Measurements from ENCODE around the gene EIF2S1. TPM values are rescaled to one million over a fixed set of nuclear protein-coding genes. Genes with fewer than 3 reads are reported as not detected.
A peak's percentile ranks its signal among the peaks of the same experiment; 100 is the strongest.

The EIF2S1 gene
- total RNA-seq, 2 donors from 2014 or later, result 64.4 to 75.4 TPM

DNA sequence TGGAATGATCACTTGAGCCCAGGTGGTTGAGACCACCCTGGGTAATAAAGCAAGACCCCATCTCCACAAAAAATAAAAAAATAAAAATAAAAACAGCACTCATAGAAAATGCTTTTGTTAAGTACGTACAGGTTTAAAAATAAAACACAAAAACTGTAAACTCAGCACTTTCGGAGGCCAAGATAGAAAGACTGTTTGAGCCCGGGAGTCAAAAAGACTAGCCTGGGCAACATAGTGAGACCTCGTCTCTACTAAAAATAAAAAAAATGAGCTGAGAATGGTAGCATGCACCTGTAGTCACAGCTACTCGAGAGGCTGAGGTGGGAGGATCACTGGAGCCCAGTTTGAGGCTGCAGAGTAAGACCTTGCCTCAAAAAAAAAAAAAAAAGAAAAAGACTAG, 8.1 kb upstream of the EIF2S1 start:
- H3K9me3 ChIP-seq, result no peaks in the 10 kb centered on the region
- TF ChIP-seq, protein P1, sequence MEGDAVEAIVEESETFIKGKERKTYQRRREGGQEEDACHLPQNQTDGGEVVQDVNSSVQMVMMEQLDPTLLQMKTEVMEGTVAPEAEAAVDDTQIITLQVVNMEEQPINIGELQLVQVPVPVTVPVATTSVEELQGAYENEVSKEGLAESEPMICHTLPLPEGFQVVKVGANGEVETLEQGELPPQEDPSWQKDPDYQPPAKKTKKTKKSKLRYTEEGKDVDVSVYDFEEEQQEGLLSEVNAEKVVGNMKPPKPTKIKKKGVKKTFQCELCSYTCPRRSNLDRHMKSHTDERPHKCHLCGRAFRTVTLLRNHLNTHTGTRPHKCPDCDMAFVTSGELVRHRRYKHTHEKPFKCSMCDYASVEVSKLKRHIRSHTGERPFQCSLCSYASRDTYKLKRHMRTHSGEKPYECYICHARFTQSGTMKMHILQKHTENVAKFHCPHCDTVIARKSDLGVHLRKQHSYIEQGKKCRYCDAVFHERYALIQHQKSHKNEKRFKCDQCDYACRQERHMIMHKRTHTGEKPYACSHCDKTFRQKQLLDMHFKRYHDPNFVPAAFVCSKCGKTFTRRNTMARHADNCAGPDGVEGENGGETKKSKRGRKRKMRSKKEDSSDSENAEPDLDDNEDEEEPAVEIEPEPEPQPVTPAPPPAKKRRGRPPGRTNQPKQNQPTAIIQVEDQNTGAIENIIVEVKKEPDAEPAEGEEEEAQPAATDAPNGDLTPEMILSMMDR (IDR thresholded peaks at IDR 0.05), result no peak
- no peak for DNase-seq (ENCODE audit: low spot score)
- no peaks in the 10 kb centered on the region for H3K27me3 ChIP-seq
- no peak overlapping the region for H3K27ac ChIP-seq
- H3K36me3 ChIP-seq, result peaks cover 46% of the 10 kb centered on the region
- peaks cover 0 to 13% of the 10 kb centered on the region in 2 donors for H3K4me1 ChIP-seq
- no peak overlapping the region for H3K4me3 ChIP-seq

DNA sequence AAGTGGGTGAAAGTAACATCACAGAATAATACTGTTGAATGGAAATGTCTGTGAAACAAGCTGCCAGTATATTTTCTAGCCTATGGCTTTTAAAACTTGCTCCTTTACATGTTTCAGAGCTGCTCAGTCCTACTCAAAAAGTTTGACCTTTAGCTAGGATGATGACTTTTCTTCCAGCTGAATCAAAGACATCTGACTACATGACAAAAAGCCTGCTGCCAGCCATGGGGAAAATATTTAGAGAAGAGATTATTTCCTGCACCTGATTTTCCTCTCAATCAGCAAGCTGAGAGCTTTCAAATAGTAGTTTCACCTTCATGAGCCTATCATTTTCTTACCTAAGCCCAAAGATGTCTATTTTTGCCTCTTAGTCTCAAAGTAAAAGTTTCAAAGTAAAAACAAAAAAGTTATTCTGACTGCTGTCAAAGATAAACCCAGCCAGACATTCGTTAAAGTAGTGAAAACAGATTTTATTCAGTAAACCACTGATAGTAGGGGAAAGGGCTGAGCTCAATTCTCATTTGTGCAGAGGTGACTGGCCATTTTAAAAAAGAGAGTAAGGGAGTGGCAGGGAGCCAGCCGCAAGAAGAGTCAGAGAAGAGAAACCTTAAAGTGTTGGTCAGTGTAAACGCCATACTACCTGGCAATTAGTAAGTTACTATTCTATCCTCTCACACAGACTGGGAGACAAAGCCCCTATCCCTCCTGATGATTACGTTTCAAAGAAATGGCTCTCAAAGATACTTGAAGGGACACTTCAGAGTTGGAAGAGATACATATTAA, 2.8 kb upstream of the EIF2S1 start:
- peak overlapping the region; percentile 43 to 93 for H3K27ac ChIP-seq

DNA sequence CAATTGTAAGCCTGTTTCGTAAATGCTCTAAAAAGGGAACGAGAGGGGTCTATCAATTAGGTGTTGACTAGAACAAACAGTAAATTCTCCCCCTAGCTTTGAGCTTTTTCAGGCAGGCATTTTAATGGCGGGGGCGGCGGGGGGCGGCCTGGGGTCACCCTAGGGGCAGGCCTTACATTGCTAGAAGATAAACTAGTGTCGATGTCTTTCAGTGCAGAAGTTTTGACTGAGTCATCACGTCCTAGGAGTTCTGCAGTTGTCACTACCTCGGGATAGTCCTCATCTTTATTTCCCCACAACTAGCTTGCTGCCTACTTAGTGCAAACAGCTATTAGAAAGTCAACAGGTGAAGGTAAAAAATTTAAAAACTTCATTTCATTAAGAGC, 2.2 kb upstream of the EIF2S1 start:
- Histone ChIP-seq H3K9me3 (no peaks in the 10 kb centered on the region), H3K27ac (peak overlapping the region; percentile 43 to 93), H3K4me3 (no peak overlapping the region)

More for the DNA sequence above, 2.8 kb upstream of the EIF2S1 start:
- Histone ChIP-seq H3K4me1 (peaks cover 0 to 54% of the 10 kb centered on the region in 2 donors), H3K27me3 (no peaks in the 10 kb centered on the region), H3K9me3 (no peaks in the 10 kb centered on the region), H3K36me3 (no peaks in the 10 kb centered on the region), H3K4me3 (no peak overlapping the region)
- TF ChIP-seq, protein P1 (IDR thresholded peaks at IDR 0.05), result no peak
- no peak for DNase-seq (ENCODE audit: low spot score)

DNA sequence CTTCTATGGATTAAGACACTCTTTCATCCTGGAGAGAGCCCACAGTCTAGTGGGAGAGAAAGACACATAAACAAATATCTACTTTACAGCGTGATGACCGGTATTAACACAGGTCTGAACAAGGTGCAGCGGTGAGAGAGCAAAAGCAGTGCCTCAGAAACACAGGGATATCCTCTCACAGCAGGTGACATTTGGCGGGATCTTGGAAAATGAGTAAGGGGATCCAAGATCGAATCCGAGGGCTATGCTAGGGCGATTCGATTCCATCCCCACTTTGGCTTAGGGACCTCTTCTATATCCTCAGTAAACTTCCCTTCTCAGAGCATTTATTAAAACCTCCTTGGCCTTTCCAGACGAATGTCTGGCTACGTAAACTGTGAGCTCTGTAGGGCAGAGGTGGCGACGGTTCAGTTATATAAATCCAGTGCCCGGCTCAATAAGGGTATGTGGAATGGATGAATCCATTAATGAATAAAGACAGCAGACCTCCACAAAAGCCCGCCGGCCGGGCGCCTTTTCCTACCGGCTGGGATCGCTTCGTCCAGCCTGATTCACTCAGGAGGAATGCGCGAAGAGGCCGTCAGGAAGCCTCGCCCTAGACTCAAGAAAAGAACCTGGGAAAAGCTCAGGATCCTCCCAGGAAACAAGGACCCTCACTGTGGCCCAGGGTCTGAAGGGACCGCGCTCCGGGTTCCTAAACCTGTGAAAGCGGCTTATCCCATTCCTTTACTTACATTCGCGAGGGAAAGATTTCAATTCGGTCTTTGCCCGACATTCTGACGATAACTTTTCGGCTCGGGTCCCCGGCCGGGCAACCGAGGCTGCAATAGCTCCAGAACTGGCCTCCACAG, 979 bp upstream of the EIF2S1 start:
- peak overlapping the region; percentile 81 to 89 for H3K4me3 ChIP-seq
- H3K36me3 ChIP-seq, result no peaks in the 10 kb centered on the region
- H3K27ac ChIP-seq, result peak overlapping the region; percentile 93 to 94
- H3K27me3 ChIP-seq, result no peaks in the 10 kb centered on the region
- TF ChIP-seq, protein P1 (IDR thresholded peaks at IDR 0.05), result no peak
- H3K9me3 ChIP-seq, result no peaks in the 10 kb centered on the region
- H3K4me1 ChIP-seq, result peaks cover 0 to 67% of the 10 kb centered on the region in 2 donors
- no peak for DNase-seq (ENCODE audit: low spot score)

More for the DNA sequence above, 2.2 kb upstream of the EIF2S1 start:
- no peak for DNase-seq (ENCODE audit: low spot score)
- peaks cover 0 to 60% of the 10 kb centered on the region in 2 donors for H3K4me1 ChIP-seq
- H3K27me3 ChIP-seq, result no peaks in the 10 kb centered on the region
- H3K36me3 ChIP-seq, result no peaks in the 10 kb centered on the region
- TF ChIP-seq, protein P1 (IDR thresholded peaks at IDR 0.05), result no peak

DNA sequence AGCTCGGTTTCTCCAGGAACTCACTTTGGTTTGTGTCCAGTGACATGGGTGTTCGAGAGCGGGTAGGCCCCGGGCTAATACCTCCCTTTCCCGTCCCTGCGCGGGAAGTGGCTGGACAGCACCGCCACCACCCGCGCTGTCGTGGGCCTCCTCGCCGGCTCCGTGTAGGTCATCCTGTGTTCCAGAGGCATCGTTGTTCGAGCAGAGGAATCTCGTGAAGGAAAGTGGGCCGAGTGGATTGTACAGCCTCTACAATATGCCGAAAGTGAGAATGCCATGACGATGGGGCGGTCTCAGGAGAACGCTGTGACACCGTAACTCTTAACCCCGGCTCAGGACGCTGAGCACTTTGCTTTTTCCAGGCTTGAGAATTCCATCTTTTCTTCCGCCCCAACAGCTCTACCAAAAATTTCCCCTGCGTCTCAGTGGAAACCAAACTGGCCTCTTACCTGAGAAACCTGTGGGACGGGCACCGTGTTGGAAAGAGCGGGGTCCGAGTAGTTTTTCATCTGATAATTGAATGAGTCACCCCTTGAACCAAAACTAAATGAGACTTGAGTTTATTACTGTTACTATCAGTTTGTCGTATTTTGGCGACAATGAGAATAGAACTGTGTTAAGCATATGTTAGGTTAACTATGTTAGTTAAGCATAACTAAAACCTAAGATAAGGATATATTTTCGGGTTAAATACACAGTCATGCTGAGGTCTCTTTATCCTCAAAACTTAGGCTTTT, 510 bp downstream of the EIF2S1 start:
- Histone ChIP-seq H3K4me3 (peak overlapping the region; percentile 74 to 89), H3K27ac (peak overlapping the region; percentile 93 to 94), H3K27me3 (no peaks in the 10 kb centered on the region), H3K36me3 (peaks cover 11% of the 10 kb centered on the region), H3K4me1 (peaks cover 0 to 74% of the 10 kb centered on the region in 2 donors), H3K9me3 (no peaks in the 10 kb centered on the region)
- TF ChIP-seq, protein P1 (IDR thresholded peaks at IDR 0.05), result no peak
- DNase-seq (ENCODE audit: low spot score), result no peak
